Cardiac septum (tissue), 1 donor: ENCODE data around the gene FNDC3B. TPM values are rescaled to one million over a fixed set of nuclear protein-coding genes. Genes with fewer than 3 reads are reported as not detected.

Experiments used
- DNase-seq: peaks from one replicate; pipeline ENCODE4 v3.0.0-alpha.2; 2020; ENCODE audit warnings: low spot score
- intact Hi-C: fragments of 100-400 bp; cut with DNase I; formaldehyde crosslinking; loops from one replicate; pipeline ENCODE4 v1.14.0; 2022
- total RNA-seq: library from RNA; stranded (reverse); fragmentation: NEBNext Ultra II Directional; extraction: Animal tissue kit (Norgen Biotek cat#: 25700); gene quantifications from one replicate; pipeline ENCODE4 v1.2.1, GENCODE V29; 2021
- donor health status: DM: no; HTN: no; CAD: no.

FNDC3B gene
- total RNA-seq, 1 donor from 2014 or later, result 139 TPM

- no peak for DNase-seq
- intact Hi-C loops, result loop anchor here (5.0 kb wide), 4 partner anchors 59 to 274 kb away; no protein-coding TSS in a partner anchor
These were observed 277.4 kb downstream of the FNDC3B start for GRCh38 chr3:172316758-172317157.

- DNase-seq, result no peak
- intact Hi-C loops, result loop anchor here (5.0 kb wide), 4 partner anchors 60 to 275 kb away; no protein-coding TSS in a partner anchor
These were observed 278.1 kb downstream of the FNDC3B start for GRCh38 chr3:172317481-172317880.

GRCh38 chr3:172317984-172318383, 278.6 kb downstream of the FNDC3B start:
- intact Hi-C loops, result loop anchor here (2.0 to 5.0 kb wide), 5 partner anchors 29 to 276 kb away; no protein-coding TSS in a partner anchor
- DNase-seq, result no peak

- intact Hi-C loops, result loop anchor here (2.0 to 5.0 kb wide), 5 partner anchors 31 to 277 kb away; no protein-coding TSS in a partner anchor
- DNase-seq, result no peak
These were observed 280.2 kb downstream of the FNDC3B start for GRCh38 chr3:172319595-172319994.

- DNase-seq, result no peak
- intact Hi-C loops, result no loop called here
These were observed 281.1 kb downstream of the FNDC3B start for GRCh38 chr3:172320468-172320867.

- intact Hi-C loops, result no loop called here
These were observed 281.7 kb downstream of the FNDC3B start for GRCh38 chr3:172321035-172321434.

GRCh38 chr3:172323894-172324610, 284.7 kb downstream of the FNDC3B start:
- intact Hi-C loops, result no loop called here

More at GRCh38 chr3:172321035-172321434, 281.7 kb downstream of the FNDC3B start:
- DNase-seq, result no peak

GRCh38 chr3:172324611-172325203, 285.3 kb downstream of the FNDC3B start:
- no peak for DNase-seq
- intact Hi-C loops, result no loop called here

More at GRCh38 chr3:172323894-172324610, 284.7 kb downstream of the FNDC3B start:
- DNase-seq, result no peak

- no peak for DNase-seq
- intact Hi-C loops, result no loop called here
These were observed 286.1 kb downstream of the FNDC3B start for GRCh38 chr3:172325461-172325860.

GRCh38 chr3:172326993-172327392, 287.6 kb downstream of the FNDC3B start:
- intact Hi-C loops, result no loop called here

GRCh38 chr3:172328282-172328681, 288.9 kb downstream of the FNDC3B start:
- intact Hi-C loops, result no loop called here
- no peak for DNase-seq

More at GRCh38 chr3:172326993-172327392, 287.6 kb downstream of the FNDC3B start:
- no peak for DNase-seq

- intact Hi-C loops, result no loop called here
These were observed 289.7 kb downstream of the FNDC3B start for GRCh38 chr3:172329070-172329469.

GRCh38 chr3:172330413-172330812, 291.0 kb downstream of the FNDC3B start:
- intact Hi-C loops, result loop anchor here (10.0 kb wide), 1 partner anchor 496 kb away; no protein-coding TSS in a partner anchor

More at GRCh38 chr3:172329070-172329469, 289.7 kb downstream of the FNDC3B start:
- DNase-seq, result no peak

GRCh38 chr3:172332256-172333041, 293.1 kb downstream of the FNDC3B start:
- DNase-seq, result no peak
- intact Hi-C loops, result loop anchor here (10.0 kb wide), 1 partner anchor 498 kb away; no protein-coding TSS in a partner anchor

More at GRCh38 chr3:172330413-172330812, 291.0 kb downstream of the FNDC3B start:
- no peak for DNase-seq

GRCh38 chr3:172333042-172333377, 293.6 kb downstream of the FNDC3B start:
- no peak for DNase-seq
- intact Hi-C loops, result loop anchor here (10.0 kb wide), 1 partner anchor 498 kb away; no protein-coding TSS in a partner anchor

- intact Hi-C loops, result loop anchor here (10.0 kb wide), 1 partner anchor 499 kb away; no protein-coding TSS in a partner anchor
- DNase-seq, result no peak
These were observed 294.5 kb downstream of the FNDC3B start for GRCh38 chr3:172333692-172334457.

GRCh38 chr3:172334671-172335207, 295.4 kb downstream of the FNDC3B start:
- DNase-seq, result no peak
- intact Hi-C loops, result loop anchor here (10.0 kb wide), 1 partner anchor 500 kb away; no protein-coding TSS in a partner anchor

GRCh38 chr3:172339892-172340291, 300.5 kb downstream of the FNDC3B start:
- intact Hi-C loops, result loop anchor here (5.0 to 10.0 kb wide), 2 partner anchors 303 to 505 kb away; partner anchors contain the start of gene FNDC3B
- no peak for DNase-seq
